ENCODE data around the gene RSPH9. TPM values are rescaled to one million over a fixed set of nuclear protein-coding genes. Genes with fewer than 3 reads are reported as not detected.
"Not testable (repeated sequence)": the region's sequence is repeated elsewhere in the genome, so short reads cannot be mapped to it uniquely, and the experiment has no call there.

Gene RSPH9
- total RNA-seq, 1 donor from 2014 or later, result 0.20 TPM

DNA sequence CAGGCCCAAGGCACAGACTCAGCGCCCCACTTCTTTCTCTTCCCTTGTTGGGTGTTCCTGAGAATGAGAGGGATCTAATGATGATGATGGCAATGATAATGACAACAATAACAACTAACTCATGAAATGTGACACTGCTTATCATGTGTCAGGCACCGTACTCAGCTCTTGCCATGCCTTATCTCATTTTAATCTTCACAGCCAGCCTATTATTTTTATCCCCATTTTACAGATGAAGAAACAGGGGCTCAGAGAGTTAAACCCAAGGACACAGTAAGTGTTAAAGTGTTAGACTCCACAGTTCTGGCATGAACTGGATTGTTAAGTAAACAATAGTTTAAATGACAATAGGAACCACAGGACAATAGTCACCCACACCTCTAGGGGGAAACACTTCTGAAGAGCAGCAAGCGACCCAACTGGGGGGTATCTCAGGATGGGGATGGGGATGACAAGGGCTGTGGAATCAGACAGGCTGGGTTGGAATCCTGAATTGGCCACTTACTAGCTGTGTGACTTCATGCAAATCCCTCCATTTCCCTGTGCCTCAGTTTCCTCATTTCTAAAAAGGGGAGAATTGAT, 12.5 kb downstream of the RSPH9 start:
- no peaks in the 10 kb centered on the region for H3K9me3 ChIP-seq
- TF ChIP-seq, protein P1, sequence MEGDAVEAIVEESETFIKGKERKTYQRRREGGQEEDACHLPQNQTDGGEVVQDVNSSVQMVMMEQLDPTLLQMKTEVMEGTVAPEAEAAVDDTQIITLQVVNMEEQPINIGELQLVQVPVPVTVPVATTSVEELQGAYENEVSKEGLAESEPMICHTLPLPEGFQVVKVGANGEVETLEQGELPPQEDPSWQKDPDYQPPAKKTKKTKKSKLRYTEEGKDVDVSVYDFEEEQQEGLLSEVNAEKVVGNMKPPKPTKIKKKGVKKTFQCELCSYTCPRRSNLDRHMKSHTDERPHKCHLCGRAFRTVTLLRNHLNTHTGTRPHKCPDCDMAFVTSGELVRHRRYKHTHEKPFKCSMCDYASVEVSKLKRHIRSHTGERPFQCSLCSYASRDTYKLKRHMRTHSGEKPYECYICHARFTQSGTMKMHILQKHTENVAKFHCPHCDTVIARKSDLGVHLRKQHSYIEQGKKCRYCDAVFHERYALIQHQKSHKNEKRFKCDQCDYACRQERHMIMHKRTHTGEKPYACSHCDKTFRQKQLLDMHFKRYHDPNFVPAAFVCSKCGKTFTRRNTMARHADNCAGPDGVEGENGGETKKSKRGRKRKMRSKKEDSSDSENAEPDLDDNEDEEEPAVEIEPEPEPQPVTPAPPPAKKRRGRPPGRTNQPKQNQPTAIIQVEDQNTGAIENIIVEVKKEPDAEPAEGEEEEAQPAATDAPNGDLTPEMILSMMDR (IDR thresholded peaks at IDR 0.05), result no peak
- H3K27ac ChIP-seq, result no peak overlapping the region
- ATAC-seq (no peak), DNase-seq (no peak)
- H3K36me3 ChIP-seq, result no peaks in the 10 kb centered on the region
- H3K27me3 ChIP-seq, result no peaks in the 10 kb centered on the region
- H3K4me3 ChIP-seq, result no peak overlapping the region
- H3K4me1 ChIP-seq, result no peaks in the 10 kb centered on the region
- intact Hi-C loops (cut with DNase I), result no loop called here

DNA sequence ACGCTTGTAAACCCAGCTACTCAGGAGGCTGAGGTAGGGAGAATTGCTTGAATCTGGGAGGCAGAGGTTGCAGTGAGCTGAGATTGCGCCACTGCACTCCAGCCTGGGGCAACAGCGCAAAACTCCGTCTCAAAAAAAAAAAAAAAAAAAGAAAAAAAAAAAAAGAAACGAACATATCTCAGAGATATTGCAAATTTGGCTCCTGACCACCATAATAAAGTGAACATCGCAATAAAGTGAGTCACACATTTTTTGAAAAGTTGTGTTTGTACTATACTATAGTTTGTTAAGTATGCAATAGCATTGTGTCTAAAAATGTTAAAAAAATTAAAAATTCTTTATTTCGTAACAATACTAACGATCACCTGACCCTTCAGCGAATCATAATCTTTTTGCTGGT, 13.3 kb downstream of the RSPH9 start:
- H3K4me3 ChIP-seq, result no peak overlapping the region
- H3K27me3 ChIP-seq, result no peaks in the 10 kb centered on the region
- ATAC-seq, result no peak
- TF ChIP-seq, protein P1 (IDR thresholded peaks at IDR 0.05), result no peak
- no peaks in the 10 kb centered on the region for H3K9me3 ChIP-seq
- H3K27ac ChIP-seq, result no peak overlapping the region
- no peak for DNase-seq
- intact Hi-C loops (cut with DNase I), result no loop called here
- no peaks in the 10 kb centered on the region for H3K36me3 ChIP-seq
- H3K4me1 ChIP-seq, result no peaks in the 10 kb centered on the region

DNA sequence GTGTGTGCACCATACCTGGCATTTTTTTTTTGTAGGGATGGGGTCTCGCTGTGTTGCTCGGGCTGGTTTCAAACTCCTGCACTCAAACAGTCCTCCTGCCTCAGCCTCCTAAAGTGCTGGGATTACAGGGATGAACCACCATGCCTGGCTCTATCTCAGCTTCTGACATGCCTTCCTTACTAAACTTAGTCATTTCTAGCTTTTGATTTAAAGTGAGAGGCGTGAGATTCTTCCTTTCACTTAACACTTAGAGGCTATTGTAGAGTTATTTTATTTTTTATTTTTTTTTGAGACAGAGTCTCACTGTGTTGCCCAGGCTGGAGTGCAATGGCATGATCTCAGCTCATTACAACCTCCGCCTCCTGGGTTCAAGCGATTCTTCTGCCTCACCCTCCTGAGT, 18.1 kb downstream of the RSPH9 start:
- not testable (repeated sequence) for H3K9me3 ChIP-seq, H3K4me1 ChIP-seq, H3K36me3 ChIP-seq, H3K27ac ChIP-seq, H3K4me3 ChIP-seq, DNase-seq, ATAC-seq, H3K27me3 ChIP-seq
- intact Hi-C loops (cut with DNase I), result loop anchor here (10.0 kb wide), 2 partner anchors 102 to 422 kb away; no protein-coding TSS in a partner anchor

DNA sequence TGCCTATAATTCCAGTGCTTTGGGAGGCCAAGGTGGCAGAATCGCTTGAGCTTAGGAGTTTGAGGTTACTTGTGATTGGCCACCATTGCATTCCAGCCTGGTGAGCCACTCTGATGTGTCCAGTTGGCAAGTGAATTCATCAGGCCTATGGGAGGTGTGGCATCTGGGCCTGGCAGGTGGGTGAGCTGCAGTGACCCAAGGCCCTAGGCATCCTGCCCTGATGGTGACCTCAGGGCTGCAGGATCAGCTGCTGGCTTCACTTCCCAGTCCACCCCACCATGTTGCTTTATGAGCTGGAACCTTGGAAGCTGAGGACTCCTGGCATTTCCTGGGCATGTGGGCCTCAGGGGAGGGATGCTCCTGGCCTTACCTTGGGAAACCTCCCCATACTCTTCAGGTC, 20.5 kb downstream of the RSPH9 start:
- intact Hi-C loops (cut with DNase I), result loop anchor here (10.0 kb wide), 2 partner anchors 99 to 419 kb away; no protein-coding TSS in a partner anchor
- DNase-seq (no peak), ATAC-seq (no peak)
- H3K27ac ChIP-seq, result no peak overlapping the region
- H3K9me3 ChIP-seq, result no peaks in the 10 kb centered on the region
- no peak overlapping the region for H3K4me3 ChIP-seq
- no peaks in the 10 kb centered on the region for H3K27me3 ChIP-seq
- TF ChIP-seq, protein P1 (IDR thresholded peaks at IDR 0.05), result no peak
- H3K36me3 ChIP-seq, result peaks cover under 1% of the 10 kb centered on the region
- peaks cover 32% of the 10 kb centered on the region for H3K4me1 ChIP-seq

DNA sequence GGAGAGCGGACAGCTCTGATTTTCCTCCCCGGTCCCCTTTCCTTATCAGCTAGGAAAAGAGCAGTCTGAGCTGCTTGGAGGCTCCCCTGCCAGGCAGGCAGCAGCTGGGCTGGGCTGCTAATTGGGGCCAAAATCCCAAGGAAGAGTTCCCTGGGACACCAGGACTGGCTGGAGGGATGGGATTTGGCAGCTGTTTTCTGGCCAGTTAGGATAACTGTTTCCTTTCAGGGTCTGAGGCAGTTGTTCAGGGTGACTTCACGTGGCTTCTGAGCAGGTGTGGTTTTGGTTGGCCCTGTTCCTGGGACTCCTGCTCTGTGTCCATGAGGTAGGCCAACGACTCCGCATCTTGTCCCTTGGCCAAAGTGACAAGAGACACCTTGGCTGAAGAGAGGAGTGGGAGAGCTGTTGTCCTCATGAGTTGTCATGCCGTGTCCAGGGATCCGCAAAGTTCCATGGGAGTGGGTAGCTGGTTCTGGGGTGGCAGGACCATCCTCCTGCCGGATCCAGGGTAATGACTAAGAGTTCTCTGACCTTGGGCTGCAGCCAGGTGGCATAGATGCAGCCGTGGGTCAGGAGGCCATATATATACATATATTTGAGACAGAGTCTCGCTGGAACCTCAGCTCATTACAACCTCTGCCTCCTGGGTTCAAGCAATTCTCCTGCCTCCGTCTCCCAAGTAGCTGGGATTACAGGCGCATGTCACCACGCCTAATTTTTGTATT, 21.5 kb downstream of the RSPH9 start:
- H3K36me3 ChIP-seq, result peaks cover 10% of the 10 kb centered on the region
- no peak for ATAC-seq
- H3K4me3 ChIP-seq, result no peak overlapping the region
- H3K27ac ChIP-seq, result no peak overlapping the region
- no peaks in the 10 kb centered on the region for H3K27me3 ChIP-seq
- H3K4me1 ChIP-seq, result peaks cover 32% of the 10 kb centered on the region
- TF ChIP-seq, protein P1 (IDR thresholded peaks at IDR 0.05), result no peak
- H3K9me3 ChIP-seq, result no peaks in the 10 kb centered on the region
- DNase-seq, result no peak
- intact Hi-C loops (cut with DNase I), result loop anchor here (10.0 kb wide), 2 partner anchors 98 to 418 kb away; no protein-coding TSS in a partner anchor

Data from upper lobe of right lung (tissue), 1 donor.